Measurements from ENCODE around the gene CD3E. TPM values are rescaled to one million over a fixed set of nuclear protein-coding genes. Genes with fewer than 3 reads are reported as not detected.

Gene CD3E
- total RNA-seq, 1 donor from 2014 or later = not detected

GRCh38 chr11:118322721-118323120 lies 18.2 kb downstream of the CD3E start:
- DNase-seq (ENCODE audit: low read depth in 2 of 2) = no peak

- DNase-seq (ENCODE audit: low read depth in 2 of 2) = no peak
Observed at GRCh38 chr11:118325283-118325682, 20.8 kb downstream of the CD3E start.

- no peak for DNase-seq (ENCODE audit: low read depth in 2 of 2)
Observed at GRCh38 chr11:118328745-118329144, 24.2 kb downstream of the CD3E start.

- no peak for DNase-seq (ENCODE audit: low read depth in 2 of 2)
Observed at GRCh38 chr11:118334745-118335144, 30.2 kb downstream of the CD3E start.

- no peak for DNase-seq (ENCODE audit: low read depth in 2 of 2)
Observed at GRCh38 chr11:118338637-118339061, 34.1 kb downstream of the CD3E start.

GRCh38 chr11:118339281-118339961 lies 34.9 kb downstream of the CD3E start:
- no peak for DNase-seq (ENCODE audit: low read depth in 2 of 2)

GRCh38 chr11:118340449-118340848 lies 35.9 kb downstream of the CD3E start:
- DNase-seq (ENCODE audit: low read depth in 2 of 2) = no peak

- no peak for DNase-seq (ENCODE audit: low read depth in 2 of 2)
Observed at GRCh38 chr11:118341261-118341660, 36.7 kb downstream of the CD3E start.

- no peak for DNase-seq (ENCODE audit: low read depth in 2 of 2)
Observed at GRCh38 chr11:118341815-118342489, 37.4 kb downstream of the CD3E start.

- no peak for DNase-seq (ENCODE audit: low read depth in 2 of 2)
Observed at GRCh38 chr11:118342503-118343161, 38.1 kb downstream of the CD3E start, which contains the start of gene CD3D. Gene CD3D, minus strand, starts transcription at chr11:118342705. Its CDS starts 98 bp downstream, at chr11:118342607.

GRCh38 chr11:118343248-118343647 lies 38.7 kb downstream of the CD3E start:
- DNase-seq (ENCODE audit: low read depth in 2 of 2) = no peak

- DNase-seq (ENCODE audit: low read depth in 2 of 2) = no peak
Observed at GRCh38 chr11:118343981-118344515, 39.5 kb downstream of the CD3E start, which contains the start of gene CD3G. Gene CD3G, plus strand, starts transcription at chr11:118344344. Its CDS starts 80 bp downstream, at chr11:118344424.

- no peak for DNase-seq (ENCODE audit: low read depth in 2 of 2)
Observed at GRCh38 chr11:118349475-118349874, 44.9 kb downstream of the CD3E start.

- DNase-seq (ENCODE audit: low read depth in 2 of 2) = peak in 1 of 2 donors; percentile 24
Observed at GRCh38 chr11:118353084-118353710, 48.7 kb downstream of the CD3E start.

GRCh38 chr11:118358071-118358470 lies 53.5 kb downstream of the CD3E start:
- no peak for DNase-seq (ENCODE audit: low read depth in 2 of 2)

- peak; percentile 90 to 94 for DNase-seq (ENCODE audit: low read depth in 2 of 2)
Observed at GRCh38 chr11:118359295-118359958, 54.9 kb downstream of the CD3E start, which contains the start of gene UBE4A. Gene UBE4A, plus strand, starts transcription at chr11:118359600. Its CDS starts 5,481 bp downstream, at chr11:118365081.

- DNase-seq (ENCODE audit: low read depth in 2 of 2) = no peak
Observed at GRCh38 chr11:118364956-118365615, 60.6 kb downstream of the CD3E start.

Data from dermis microvascular lymphatic vessel endothelial cell (primary cell).